Measurements from ENCODE around the gene SNX14.

- TF ChIP-seq CTCF (IDR thresholded peaks at IDR 0.05) (no peak), POLR2A (IDR thresholded peaks at IDR 0.05) (no peak)
These were observed 109.8 kb downstream of the SNX14 start for GRCh38 chr6:85483846-85484245.

All from Peyer's patch (tissue), 4 donors.